OCI-LY1 (cell line): Measurements from ENCODE around the gene LTBP1.

Source experiments
- H2AFZ ChIP-seq: fragments of 200-600 bp; sonication (generic), shearing (Covaris generic); 2 replicates; pipeline ENCODE4 v1.6.0; 2014; ENCODE audit warnings: antibody characterized with exemption, mild to moderate bottlenecking, low read length
- H3F3A ChIP-seq: fragments of 200-600 bp; sonication (generic), shearing (Covaris generic); 2 replicates; pipeline ENCODE4 v1.6.0; 2014; ENCODE audit warnings: mild to moderate bottlenecking, antibody characterized with exemption, low read length, moderate library complexity; ENCODE audit not compliant: insufficient read depth
- H3K27ac ChIP-seq: fragments of 200-600 bp; sonication (generic); 2 replicates; pipeline ENCODE4 v1.5.1; 2014; ENCODE audit warnings: low read length, mixed run types, mild to moderate bottlenecking, low read depth; ENCODE audit not compliant: poor library complexity, severe bottlenecking
- H3K27me3 ChIP-seq: fragments of 200-600 bp; sonication (generic); 2 replicates; pipeline ENCODE4 v1.6.0; 2014; ENCODE audit warnings: antibody characterized with exemption, mild to moderate bottlenecking, low read length, moderate library complexity; ENCODE audit not compliant: insufficient read depth
- H3K36me3 ChIP-seq: fragments of 200-600 bp; sonication (generic); 2 replicates; pipeline ENCODE4 v1.6.1; 2014; ENCODE audit warnings: mild to moderate bottlenecking, antibody characterized with exemption, low read length, moderate library complexity, mixed read lengths; ENCODE audit not compliant: insufficient read depth
- H3K4me1 ChIP-seq: fragments of 200-600 bp; sonication (generic); 2 replicates; pipeline ENCODE4 v1.5.1; 2014; ENCODE audit warnings: mild to moderate bottlenecking, low read length, moderate library complexity; ENCODE audit not compliant: insufficient read depth, severe bottlenecking
- H3K4me2 ChIP-seq: fragments of 200-600 bp; sonication (generic), shearing (Covaris generic); 2 replicates; pipeline ENCODE4 v1.6.1; 2014; ENCODE audit warnings: low read length
- H3K4me3 ChIP-seq: fragments of 200-600 bp; sonication (generic); 2 replicates; pipeline ENCODE4 v1.5.1; 2014; ENCODE audit warnings: low read length, low read depth, mild to moderate bottlenecking, mixed read lengths; ENCODE audit not compliant: poor library complexity, severe bottlenecking
- H3K79me2 ChIP-seq: fragments of 200-600 bp; shearing (Covaris generic); 2 replicates; pipeline ENCODE4 v1.6.1; 2016; ENCODE audit warnings: mixed run types, low read length, mixed read lengths; ENCODE audit not compliant: insufficient read depth
- H3K9ac ChIP-seq: fragments of 200-600 bp; sonication (generic), shearing (Covaris generic); 2 replicates; pipeline ENCODE4 v1.6.1; 2014; ENCODE audit warnings: mild to moderate bottlenecking, low read length, mixed read lengths
- H3K9me2 ChIP-seq: fragments of 200-600 bp; sonication (generic), shearing (Covaris generic); 2 replicates; pipeline ENCODE4 v1.6.1; 2014; ENCODE audit warnings: low read depth, mild to moderate bottlenecking, low read length, mixed read lengths
- H3K9me3 ChIP-seq: fragments of 200-600 bp; shearing (Covaris generic); 2 replicates; pipeline ENCODE4 v1.6.1; 2014; ENCODE audit warnings: low read length, mixed read lengths
- H4K20me1 ChIP-seq: fragments of 200-600 bp; sonication (generic), shearing (Covaris generic); 2 replicates; pipeline ENCODE4 v1.6.0; 2016; ENCODE audit warnings: mild to moderate bottlenecking, low read length; ENCODE audit not compliant: insufficient read depth
- EZH2 ChIP-seq: fragments of 200-600 bp; sonication (generic), shearing (Covaris generic); IDR thresholded peaks from 2 replicates; pipeline ENCODE4 v1.8.0; 2017; ENCODE audit warnings: borderline replicate concordance, mixed run types, mild to moderate bottlenecking, antibody characterized with exemption, low read length, moderate library complexity, mixed read lengths
- TF ChIP-seq, protein P1 (sequence below): fragments of 200-600 bp; sonication (generic), shearing (Covaris generic); IDR thresholded peaks from 2 replicates; pipeline ENCODE4 v1.5.1; 2017; ENCODE audit warnings: mild to moderate bottlenecking, antibody characterized with exemption, low read length, moderate library complexity, mixed read lengths

LTBP1 gene

DNA sequence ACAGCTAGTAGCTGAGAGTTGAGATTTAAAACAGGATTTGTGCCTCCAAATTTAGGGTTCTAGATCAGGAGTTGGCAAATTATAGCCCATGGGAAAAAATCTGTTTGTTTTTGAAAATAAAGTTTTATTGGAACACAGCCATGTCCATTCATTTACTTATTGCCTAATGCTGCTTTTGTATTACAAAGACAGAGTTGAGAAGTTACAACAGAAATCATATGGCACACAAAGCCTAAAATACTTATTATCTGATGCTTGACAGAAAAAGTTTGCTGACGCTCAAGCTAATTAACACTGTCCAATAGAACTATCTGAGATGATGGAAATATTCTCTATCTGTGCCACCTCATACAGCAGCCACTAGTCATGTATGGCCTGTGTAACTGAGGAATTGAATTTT lies 300.6 kb downstream of the LTBP1 start:
- H3K36me3 ChIP-seq: peaks cover 70% of the 10 kb centered on the region
- no peaks in the 10 kb centered on the region for H3K9me3 ChIP-seq
- no peak overlapping the region for H2AFZ ChIP-seq
- no peaks in the 10 kb centered on the region for H4K20me1 ChIP-seq
- H3F3A ChIP-seq: no peaks in the 10 kb centered on the region; the same call in 1 of the 2 replicates
- no peak overlapping the region for H3K9ac ChIP-seq
- H3K4me1 ChIP-seq: peaks cover 15% of the 10 kb centered on the region
- H3K27ac ChIP-seq: no peak overlapping the region
- H3K4me3 ChIP-seq: no peak overlapping the region
- no peaks in the 10 kb centered on the region for H3K9me2 ChIP-seq
- H3K79me2 ChIP-seq: no peaks in the 10 kb centered on the region
- H3K27me3 ChIP-seq: no peaks in the 10 kb centered on the region
- TF ChIP-seq EZH2: no peak
- TF ChIP-seq, protein P1, sequence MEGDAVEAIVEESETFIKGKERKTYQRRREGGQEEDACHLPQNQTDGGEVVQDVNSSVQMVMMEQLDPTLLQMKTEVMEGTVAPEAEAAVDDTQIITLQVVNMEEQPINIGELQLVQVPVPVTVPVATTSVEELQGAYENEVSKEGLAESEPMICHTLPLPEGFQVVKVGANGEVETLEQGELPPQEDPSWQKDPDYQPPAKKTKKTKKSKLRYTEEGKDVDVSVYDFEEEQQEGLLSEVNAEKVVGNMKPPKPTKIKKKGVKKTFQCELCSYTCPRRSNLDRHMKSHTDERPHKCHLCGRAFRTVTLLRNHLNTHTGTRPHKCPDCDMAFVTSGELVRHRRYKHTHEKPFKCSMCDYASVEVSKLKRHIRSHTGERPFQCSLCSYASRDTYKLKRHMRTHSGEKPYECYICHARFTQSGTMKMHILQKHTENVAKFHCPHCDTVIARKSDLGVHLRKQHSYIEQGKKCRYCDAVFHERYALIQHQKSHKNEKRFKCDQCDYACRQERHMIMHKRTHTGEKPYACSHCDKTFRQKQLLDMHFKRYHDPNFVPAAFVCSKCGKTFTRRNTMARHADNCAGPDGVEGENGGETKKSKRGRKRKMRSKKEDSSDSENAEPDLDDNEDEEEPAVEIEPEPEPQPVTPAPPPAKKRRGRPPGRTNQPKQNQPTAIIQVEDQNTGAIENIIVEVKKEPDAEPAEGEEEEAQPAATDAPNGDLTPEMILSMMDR: no peak
- H3K4me2 ChIP-seq: no peak overlapping the region

DNA sequence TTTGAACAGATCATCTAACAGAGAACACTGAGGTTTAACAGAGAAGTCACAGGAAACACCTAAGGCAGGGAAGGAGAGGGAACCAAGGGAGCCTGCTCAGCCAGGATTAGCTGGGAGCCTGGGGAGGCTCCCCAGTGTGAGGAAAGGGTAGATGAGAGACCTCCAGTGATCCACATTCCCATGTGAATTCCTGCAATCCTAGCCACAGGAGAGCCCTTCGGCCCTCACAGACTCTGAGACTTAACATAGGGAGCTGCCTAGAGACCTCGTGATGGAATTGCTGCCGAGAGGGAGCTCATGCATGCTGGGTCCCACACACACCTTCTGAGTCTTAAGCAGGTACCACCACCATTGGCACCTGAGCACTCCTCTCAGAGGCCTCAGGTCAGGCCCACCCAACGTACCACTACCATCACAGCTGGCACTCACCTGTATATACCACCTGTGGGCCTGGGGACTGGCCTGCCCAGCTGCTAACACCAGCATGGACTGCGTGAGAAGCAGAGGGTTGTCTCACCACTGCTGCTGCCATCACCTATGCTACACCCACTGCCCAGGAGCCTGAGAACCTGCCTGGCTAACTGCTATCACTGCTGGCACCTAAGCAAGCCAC lies 303.8 kb downstream of the LTBP1 start:
- no peaks in the 10 kb centered on the region for H3K27me3 ChIP-seq
- H3K9ac ChIP-seq: no peak overlapping the region
- H3K27ac ChIP-seq: no peak overlapping the region
- no peak for TF ChIP-seq EZH2
- TF ChIP-seq, protein P1: no peak
- no peaks in the 10 kb centered on the region for H3K9me2 ChIP-seq
- H3K36me3 ChIP-seq: peaks cover 72% of the 10 kb centered on the region
- H3K4me2 ChIP-seq: no peak overlapping the region
- H3K4me3 ChIP-seq: no peak overlapping the region
- H4K20me1 ChIP-seq: no peaks in the 10 kb centered on the region
- H3K4me1 ChIP-seq: no peaks in the 10 kb centered on the region
- no peaks in the 10 kb centered on the region for H3K79me2 ChIP-seq
- H3K9me3 ChIP-seq: no peaks in the 10 kb centered on the region
- no peak overlapping the region for H2AFZ ChIP-seq
- H3F3A ChIP-seq: no peaks in the 10 kb centered on the region; the same call in 1 of the 2 replicates

DNA sequence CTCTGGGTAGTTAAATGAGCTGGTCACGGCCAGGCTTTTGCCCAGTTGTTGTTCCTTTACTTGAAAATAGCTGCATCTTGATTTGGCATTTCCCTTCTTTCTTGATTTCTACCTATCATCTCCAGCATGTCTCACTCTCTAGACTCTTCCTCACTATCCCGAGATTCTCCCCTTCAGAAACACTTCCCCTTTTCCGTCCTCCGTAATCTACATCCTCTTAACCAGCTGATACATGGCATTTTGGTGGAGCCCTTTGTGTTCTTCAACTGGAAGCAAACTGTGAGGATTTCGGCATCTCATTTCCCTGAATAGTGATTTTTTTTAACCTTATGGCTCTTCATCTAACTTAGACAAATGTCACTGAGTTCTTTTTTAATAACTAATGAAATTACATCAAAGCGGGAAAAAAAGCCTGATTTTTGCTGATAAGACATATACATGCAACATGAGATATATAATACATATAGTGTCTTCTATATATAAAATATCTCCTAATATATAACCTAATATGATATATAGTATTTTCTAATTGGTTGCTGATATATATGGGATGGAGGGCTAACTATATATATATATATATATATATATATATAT lies 309.5 kb downstream of the LTBP1 start:
- TF ChIP-seq, protein P1: no peak
- TF ChIP-seq EZH2: no peak
- Histone ChIP-seq H2AFZ (no peak overlapping the region), H3K36me3 (peaks cover 76% of the 10 kb centered on the region), H3K9me3 (no peaks in the 10 kb centered on the region), H3K4me2 (no peak overlapping the region), H3K9me2 (no peaks in the 10 kb centered on the region), H3K9ac (no peak overlapping the region), H3K4me1 (no peaks in the 10 kb centered on the region), H4K20me1 (no peaks in the 10 kb centered on the region), H3K79me2 (no peaks in the 10 kb centered on the region), H3F3A (no peaks in the 10 kb centered on the region; the same call in 1 of the 2 replicates), H3K27ac (no peak overlapping the region), H3K4me3 (no peak overlapping the region), H3K27me3 (no peaks in the 10 kb centered on the region)
